HCT116 (cell line): ENCODE results near the gene FPR3. TPM values are rescaled to one million over a fixed set of nuclear protein-coding genes. Genes with fewer than 3 reads are reported as not detected.

Experiments used
- ATAC-seq: fragments of 200-7000 bp; cut with Tn5 transposase; 2 replicates; pipeline ENCODE4 v1.9.1; 2020; ENCODE audit warnings: mild to moderate bottlenecking, moderate library complexity
- BruUV-seq: library from RNA; stranded (reverse); fragments of 400-500 nt; replicated peaks from 2 replicates; lab custom pipeline; 2021; lab: Mats Ljungman, UMichigan
- CTCF ChIA-PET: fragments of 300-600 bp; sonication (Branson Sonifier 250); formaldehyde crosslinking; loops from one replicate; lab custom pipeline; 2021; ENCODE audit warnings: antibody characterized with exemption; lab: Charles Lee
- POLR2A ChIA-PET: fragments of 300-600, 350-600 bp; sonication (Branson Sonifier 250); formaldehyde crosslinking; loops from one replicate; lab custom pipeline; 2021; ENCODE audit warnings: antibody characterized with exemption; lab: Charles Lee
- RAD21 ChIA-PET, 2 experiments: fragments of 300-600 bp; sonication (Branson Sonifier 250); formaldehyde crosslinking; loops; one replicate each; lab custom pipeline; 2023; ENCODE audit warnings: low total read pairs in 2 of 2; ENCODE audit not compliant: uncharacterized antibody in 2 of 2, unreplicated experiment in 2 of 2, low non-redundant PET in 1 of 2; lab: Charles Lee
- DNase-seq: peaks from one replicate; pipeline ENCODE4 v3.0.0-alpha.2; 2010; ENCODE audit warnings: low read depth, low spot score
- H2AFZ ChIP-seq: fragments of 200-600 bp; shearing (Covaris generic), sonication (generic); 2 replicates; pipeline ENCODE4 v1.6.1; 2017; ENCODE audit warnings: low read depth, mixed run types, mixed read lengths, antibody characterized with exemption, low read length; ENCODE audit not compliant: poor library complexity, severe bottlenecking
- H3K27ac ChIP-seq: 2 replicates; pipeline ENCODE4 v1.5.1; 2012; ENCODE audit warnings: low read depth, low read length
- H3K27me3 ChIP-seq: fragments of 200-600 bp; sonication (generic); 2 replicates; pipeline ENCODE4 v1.6.1; 2016; ENCODE audit warnings: mixed run types, low read length, mixed read lengths; ENCODE audit not compliant: insufficient read depth
- H3K36me3 ChIP-seq, 2 experiments: fragments of 200-500 bp in 1 of 2; fragments of 200-600 bp in 1 of 2; sonication (Bioruptor generic) in 1 of 2; sonication (generic) in 1 of 2; 2 replicates each; pipeline versions ENCODE4 v1.5.1 to v1.6.1; 2014 to 2016; ENCODE audit warnings: low read length in 2 of 2, inconsistent platforms in 1 of 2, mixed read lengths in 1 of 2, mixed run types in 1 of 2; ENCODE audit not compliant: insufficient read depth in 2 of 2, control insufficient read depth in 1 of 2
- H3K4me1 ChIP-seq, 2 experiments: fragments of 200-600 bp in 1 of 2; sonication (generic) in 1 of 2; 2 replicates each; pipeline versions ENCODE4 v1.5.1 to v1.6.1; 2012 to 2017; ENCODE audit warnings: low read length in 2 of 2, inconsistent platforms in 1 of 2, mild to moderate bottlenecking in 1 of 2, mixed read lengths in 1 of 2, mixed run types in 1 of 2, moderate library complexity in 1 of 2; ENCODE audit not compliant: insufficient read depth in 2 of 2, control insufficient read depth in 1 of 2
- H3K4me2 ChIP-seq: fragments of 200-600 bp; sonication (generic); 2 replicates; pipeline ENCODE4 v1.6.1; 2017; ENCODE audit warnings: mixed run types, low read length, mixed read lengths
- H3K4me3 ChIP-seq, 2 experiments: fragments of 200-600 bp in 1 of 2; sonication (generic) in 1 of 2; replicated peaks in 1 of 2; 2 replicates each; pipeline ENCODE4 v1.5.1; 2011 to 2016; ENCODE audit warnings: low read length in 2 of 2, control low read depth in 1 of 2, low read depth in 1 of 2, mild to moderate bottlenecking in 1 of 2, mixed read lengths in 1 of 2, mixed run types in 1 of 2
- H3K79me2 ChIP-seq: fragments of 200-600 bp; sonication (generic); 2 replicates; pipeline ENCODE4 v1.6.1; 2017; ENCODE audit warnings: mild to moderate bottlenecking, mixed run types, low read length, moderate library complexity, mixed read lengths; ENCODE audit not compliant: insufficient read depth
- H3K9ac ChIP-seq: fragments of 200-600 bp; sonication (generic); 2 replicates; pipeline ENCODE4 v1.6.1; 2016; ENCODE audit warnings: low read length, mixed read lengths
- H3K9me2 ChIP-seq: fragments of 200-600 bp; sonication (generic), shearing (Covaris generic); 2 replicates; pipeline ENCODE4 v1.6.1; 2017; ENCODE audit warnings: mixed run types, mild to moderate bottlenecking, moderate library complexity; ENCODE audit not compliant: insufficient read depth
- H3K9me3 ChIP-seq, 2 experiments: fragments of 200-500 bp in 1 of 2; fragments of 200-600 bp in 1 of 2; sonication (Bioruptor generic) in 1 of 2; sonication (generic) in 1 of 2; 2 replicates each; pipeline ENCODE4 v1.6.1; 2014 to 2017; ENCODE audit warnings: low read length in 2 of 2, mixed read lengths in 2 of 2, inconsistent platforms in 1 of 2, low read depth in 1 of 2, mild to moderate bottlenecking in 1 of 2, mixed run types in 1 of 2, moderate library complexity in 1 of 2; ENCODE audit not compliant: control insufficient read depth in 1 of 2, insufficient read depth in 1 of 2
- H4K20me1 ChIP-seq: fragments of 200-600 bp; sonication (generic), shearing (Covaris generic); 2 replicates; pipeline ENCODE4 v1.6.1; 2017; ENCODE audit warnings: mixed run types, mild to moderate bottlenecking, moderate library complexity; ENCODE audit not compliant: insufficient read depth
- CBX3 ChIP-seq: IDR thresholded peaks from 2 replicates; pipeline ENCODE4 v1.6.1; 2012; ENCODE audit warnings: low read depth
- EGR1 ChIP-seq: IDR thresholded peaks from 2 replicates; pipeline ENCODE4 v1.6.1; 2012; ENCODE audit warnings: low read depth
- ELF1 ChIP-seq: IDR thresholded peaks from 2 replicates; pipeline ENCODE4 v1.6.1; 2012; ENCODE audit warnings: low read depth, borderline replicate concordance
- EZH2 ChIP-seq: fragments of 200-600 bp; sonication (generic); IDR thresholded peaks from 2 replicates; pipeline ENCODE4 v1.6.1; 2017; ENCODE audit warnings: antibody characterized with exemption, mixed run types
- EZH2phosphoT487 ChIP-seq: fragments of 200-600 bp; IDR thresholded peaks from 2 replicates; pipeline ENCODE4 v1.6.1; 2018; ENCODE audit warnings: antibody characterized with exemption, borderline replicate concordance
- JUND ChIP-seq: IDR thresholded peaks from 2 replicates; pipeline ENCODE4 v1.6.1; 2012
- POLR2A ChIP-seq: IDR thresholded peaks from 2 replicates; pipeline ENCODE4 v1.7.0; 2011; ENCODE audit warnings: borderline replicate concordance; ENCODE audit not compliant: insufficient read depth, insufficient read length; ENCODE audit errors: extremely low read depth
- RAD21 ChIP-seq: IDR thresholded peaks from 2 replicates; pipeline ENCODE4 v1.6.1; 2012; ENCODE audit warnings: low read depth, mild to moderate bottlenecking
- SIN3A ChIP-seq: IDR thresholded peaks from 2 replicates; pipeline ENCODE4 v1.6.1; 2012; ENCODE audit warnings: low read depth
- SP1 ChIP-seq: IDR thresholded peaks from 2 replicates; pipeline ENCODE4 v1.6.1; 2012; ENCODE audit warnings: low read depth
- TCF7L2 ChIP-seq: IDR thresholded peaks from 2 replicates; pipeline ENCODE4 v1.7.0; 2011; ENCODE audit warnings: borderline replicate concordance, inconsistent platforms; ENCODE audit not compliant: insufficient read depth, insufficient read length; ENCODE audit errors: extremely low read depth
- intact Hi-C: fragments of 100-400 bp; cut with micrococcal nuclease; formaldehyde crosslinking; loops from 2 replicates; pipeline ENCODE4 v1.10.0; 2022
- total RNA-seq: library from RNA; stranded (reverse); gene quantifications from one replicate; pipeline ENCODE4 v1.2.1, GENCODE V29; 2021; ENCODE audit not compliant: unreplicated experiment
- TF ChIP-seq, protein P1 (sequence below): IDR thresholded peaks from 2 replicates; pipeline ENCODE4 v1.6.1; 2011; ENCODE audit warnings: mild to moderate bottlenecking, low read length, moderate library complexity; ENCODE audit not compliant: insufficient replicate concordance; ENCODE audit errors: extremely low read depth
- TF ChIP-seq, protein P2 (sequence below): IDR thresholded peaks from 2 replicates; pipeline ENCODE4 v1.6.1; 2012; ENCODE audit warnings: low read depth
- TF ChIP-seq, protein P3 (sequence below): IDR thresholded peaks from 2 replicates; pipeline ENCODE4 v1.6.1; 2012

FPR3 gene
- total RNA-seq, 1 experiment from 2014 or later: not detected

DNA sequence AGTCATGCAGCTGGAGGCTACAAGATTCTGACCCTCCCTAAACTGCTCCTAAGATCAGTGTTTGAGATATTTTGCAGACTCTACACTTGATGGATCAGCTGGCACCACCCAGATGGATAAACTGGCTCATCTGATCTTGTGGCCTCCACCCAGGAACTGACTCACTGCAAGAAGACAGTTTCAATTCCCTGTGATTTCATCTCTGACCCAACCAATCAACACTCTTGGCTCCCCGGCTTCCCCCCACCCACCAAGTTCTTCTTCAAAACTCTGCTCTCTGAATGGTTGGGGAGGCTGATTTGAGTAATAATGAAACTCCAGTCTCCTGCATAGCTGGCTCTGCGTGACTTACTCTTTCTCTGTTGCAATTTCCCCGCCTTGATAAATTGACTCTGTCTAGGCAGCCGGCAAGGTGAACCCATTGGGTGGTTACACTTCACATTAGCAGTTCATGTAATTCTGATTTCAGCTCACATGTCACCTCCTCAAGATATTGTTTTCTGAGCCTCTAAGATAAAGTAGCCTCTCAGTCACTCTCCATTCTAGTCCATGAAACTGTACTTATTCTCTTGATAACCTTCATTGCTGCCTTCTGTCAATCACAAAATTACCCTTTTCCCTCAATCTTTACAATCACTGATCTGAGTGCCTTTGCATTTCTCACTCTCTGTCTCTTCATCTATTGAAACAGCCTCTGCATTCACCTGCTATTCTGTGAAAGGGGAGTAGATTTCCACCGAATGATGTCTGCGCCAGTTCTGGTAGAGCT lies 9.9 kb upstream of the FPR3 start:
- POLR2A ChIA-PET: no interaction called here
- intact Hi-C loops: loop anchor here (10.0 kb wide), 1 partner anchor 450 kb away; no protein-coding TSS in a partner anchor
- no peaks in the 10 kb centered on the region for H3K9me3 ChIP-seq
- H4K20me1 ChIP-seq: no peaks in the 10 kb centered on the region
- no peak overlapping the region for H2AFZ ChIP-seq
- no peaks in the 10 kb centered on the region for H3K9me2 ChIP-seq
- no peak overlapping the region for H3K4me2 ChIP-seq
- no peak overlapping the region for H3K4me3 ChIP-seq
- H3K9ac ChIP-seq: no peak overlapping the region
- H3K4me1 ChIP-seq: no peaks in the 10 kb centered on the region
- CTCF ChIA-PET: no interaction called here
- ATAC-seq (no peak), DNase-seq (no peak)
- TF ChIP-seq, protein P1, sequence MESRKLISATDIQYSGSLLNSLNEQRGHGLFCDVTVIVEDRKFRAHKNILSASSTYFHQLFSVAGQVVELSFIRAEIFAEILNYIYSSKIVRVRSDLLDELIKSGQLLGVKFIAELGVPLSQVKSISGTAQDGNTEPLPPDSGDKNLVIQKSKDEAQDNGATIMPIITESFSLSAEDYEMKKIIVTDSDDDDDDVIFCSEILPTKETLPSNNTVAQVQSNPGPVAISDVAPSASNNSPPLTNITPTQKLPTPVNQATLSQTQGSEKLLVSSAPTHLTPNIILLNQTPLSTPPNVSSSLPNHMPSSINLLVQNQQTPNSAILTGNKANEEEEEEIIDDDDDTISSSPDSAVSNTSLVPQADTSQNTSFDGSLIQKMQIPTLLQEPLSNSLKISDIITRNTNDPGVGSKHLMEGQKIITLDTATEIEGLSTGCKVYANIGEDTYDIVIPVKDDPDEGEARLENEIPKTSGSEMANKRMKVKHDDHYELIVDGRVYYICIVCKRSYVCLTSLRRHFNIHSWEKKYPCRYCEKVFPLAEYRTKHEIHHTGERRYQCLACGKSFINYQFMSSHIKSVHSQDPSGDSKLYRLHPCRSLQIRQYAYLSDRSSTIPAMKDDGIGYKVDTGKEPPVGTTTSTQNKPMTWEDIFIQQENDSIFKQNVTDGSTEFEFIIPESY: no peak
- TF ChIP-seq EZH2 (no peak), CBX3 (no peak), EZH2phosphoT487 (no peak), ELF1 (no peak), TCF7L2 (no peak), EGR1 (no peak), JUND (no peak), RAD21 (no peak), POLR2A (no peak), SIN3A (no peak), SP1 (no peak)
- TF ChIP-seq, protein P2, sequence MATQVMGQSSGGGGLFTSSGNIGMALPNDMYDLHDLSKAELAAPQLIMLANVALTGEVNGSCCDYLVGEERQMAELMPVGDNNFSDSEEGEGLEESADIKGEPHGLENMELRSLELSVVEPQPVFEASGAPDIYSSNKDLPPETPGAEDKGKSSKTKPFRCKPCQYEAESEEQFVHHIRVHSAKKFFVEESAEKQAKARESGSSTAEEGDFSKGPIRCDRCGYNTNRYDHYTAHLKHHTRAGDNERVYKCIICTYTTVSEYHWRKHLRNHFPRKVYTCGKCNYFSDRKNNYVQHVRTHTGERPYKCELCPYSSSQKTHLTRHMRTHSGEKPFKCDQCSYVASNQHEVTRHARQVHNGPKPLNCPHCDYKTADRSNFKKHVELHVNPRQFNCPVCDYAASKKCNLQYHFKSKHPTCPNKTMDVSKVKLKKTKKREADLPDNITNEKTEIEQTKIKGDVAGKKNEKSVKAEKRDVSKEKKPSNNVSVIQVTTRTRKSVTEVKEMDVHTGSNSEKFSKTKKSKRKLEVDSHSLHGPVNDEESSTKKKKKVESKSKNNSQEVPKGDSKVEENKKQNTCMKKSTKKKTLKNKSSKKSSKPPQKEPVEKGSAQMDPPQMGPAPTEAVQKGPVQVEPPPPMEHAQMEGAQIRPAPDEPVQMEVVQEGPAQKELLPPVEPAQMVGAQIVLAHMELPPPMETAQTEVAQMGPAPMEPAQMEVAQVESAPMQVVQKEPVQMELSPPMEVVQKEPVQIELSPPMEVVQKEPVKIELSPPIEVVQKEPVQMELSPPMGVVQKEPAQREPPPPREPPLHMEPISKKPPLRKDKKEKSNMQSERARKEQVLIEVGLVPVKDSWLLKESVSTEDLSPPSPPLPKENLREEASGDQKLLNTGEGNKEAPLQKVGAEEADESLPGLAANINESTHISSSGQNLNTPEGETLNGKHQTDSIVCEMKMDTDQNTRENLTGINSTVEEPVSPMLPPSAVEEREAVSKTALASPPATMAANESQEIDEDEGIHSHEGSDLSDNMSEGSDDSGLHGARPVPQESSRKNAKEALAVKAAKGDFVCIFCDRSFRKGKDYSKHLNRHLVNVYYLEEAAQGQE: no peak
- TF ChIP-seq, protein P3, sequence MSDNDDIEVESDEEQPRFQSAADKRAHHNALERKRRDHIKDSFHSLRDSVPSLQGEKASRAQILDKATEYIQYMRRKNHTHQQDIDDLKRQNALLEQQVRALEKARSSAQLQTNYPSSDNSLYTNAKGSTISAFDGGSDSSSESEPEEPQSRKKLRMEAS: no peak
- RAD21 ChIA-PET: no interaction called here
- H3K27ac ChIP-seq: no peak overlapping the region
- no TSS peak for BruUV-seq
- no peaks in the 10 kb centered on the region for H3K79me2 ChIP-seq
- H3K36me3 ChIP-seq: no peaks in the 10 kb centered on the region
- H3K27me3 ChIP-seq: no peaks in the 10 kb centered on the region
